Measurements from ENCODE around the gene NAALADL2.
"Not testable (repeated sequence)": the region's sequence is repeated elsewhere in the genome, so short reads cannot be mapped to it uniquely, and the experiment has no call there.

Gene NAALADL2

DNA sequence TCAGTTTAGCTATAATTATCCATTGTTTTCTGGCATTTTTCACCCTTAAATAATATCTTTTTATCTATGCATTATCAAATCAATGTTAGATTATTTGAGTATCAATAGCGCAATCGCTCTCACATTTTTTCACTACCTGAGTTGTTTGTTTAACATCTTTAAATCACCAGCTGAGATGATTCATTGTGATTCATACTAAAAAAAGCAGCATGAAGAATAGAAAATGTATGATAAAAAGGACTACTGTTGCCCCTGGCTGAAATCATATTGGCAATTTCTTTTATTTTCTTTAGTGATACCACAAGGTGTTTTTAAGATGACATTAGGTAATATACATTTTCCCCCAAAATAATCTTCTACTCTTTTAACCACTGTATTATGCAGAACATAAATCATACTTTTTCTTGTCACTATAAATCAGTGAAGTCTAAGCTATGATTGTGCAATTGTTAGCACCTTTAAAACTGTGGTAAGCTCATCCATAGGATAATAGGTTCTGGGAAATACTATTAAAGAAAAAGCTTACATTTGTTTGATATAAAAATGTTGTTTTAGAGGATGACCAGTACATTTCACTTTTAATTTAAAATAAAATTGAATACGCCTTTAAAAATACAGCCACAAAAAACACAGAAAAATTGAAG, 889.1 kb downstream of the NAALADL2 start:
- in situ Hi-C loops (cut with HindIII; ENCODE audit: low pct_unique_long_range_greater_than_20kb, low sequenced_read_pairs), result no loop called here
- DNase-seq (ENCODE audit: low read depth in 1 of 2, low spot score in 1 of 2), result no peak
- TF ChIP-seq JUND (IDR thresholded peaks at IDR 0.05; ENCODE audit: low read depth), result no peak

DNA sequence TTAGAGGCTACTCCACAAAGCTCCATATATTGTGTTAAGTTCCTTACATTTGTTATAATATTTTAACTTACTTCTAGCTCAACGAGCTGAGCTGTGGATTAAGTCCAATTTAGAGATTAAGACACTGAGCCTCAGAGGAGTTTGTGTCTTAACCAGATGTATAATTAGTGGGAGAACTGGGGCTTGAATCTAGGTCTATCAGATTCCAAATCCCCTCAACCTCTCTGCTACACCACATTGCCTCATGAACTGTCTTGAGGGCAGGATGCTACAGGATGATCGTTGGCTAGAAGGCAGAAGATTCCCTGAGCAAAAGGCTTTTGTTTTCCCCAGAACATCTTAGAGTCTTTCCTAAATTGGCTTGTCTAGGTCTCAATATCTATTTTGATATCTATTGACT, 890.8 kb downstream of the NAALADL2 start:
- TF ChIP-seq JUND (IDR thresholded peaks at IDR 0.05; ENCODE audit: low read depth), result no peak
- no peak for DNase-seq (ENCODE audit: low read depth in 1 of 2, low spot score in 1 of 2)
- in situ Hi-C loops (cut with HindIII; ENCODE audit: low pct_unique_long_range_greater_than_20kb, low sequenced_read_pairs), result no loop called here

- in situ Hi-C loops (cut with HindIII; ENCODE audit: low pct_unique_long_range_greater_than_20kb, low sequenced_read_pairs), result no loop called here
- no peak for TF ChIP-seq JUND (IDR thresholded peaks at IDR 0.05; ENCODE audit: low read depth)
- no peak for DNase-seq (ENCODE audit: low read depth in 1 of 2, low spot score in 1 of 2)
Measured at GRCh38 chr3:175751089-175751488, 892.0 kb downstream of the NAALADL2 start.

GRCh38 chr3:175763948-175764347, 904.8 kb downstream of the NAALADL2 start:
- DNase-seq (ENCODE audit: low read depth in 1 of 2, low spot score in 1 of 2), result no peak
- TF ChIP-seq JUND (IDR thresholded peaks at IDR 0.05; ENCODE audit: low read depth), result no peak
- in situ Hi-C loops (cut with HindIII; ENCODE audit: low pct_unique_long_range_greater_than_20kb, low sequenced_read_pairs), result no loop called here

DNA sequence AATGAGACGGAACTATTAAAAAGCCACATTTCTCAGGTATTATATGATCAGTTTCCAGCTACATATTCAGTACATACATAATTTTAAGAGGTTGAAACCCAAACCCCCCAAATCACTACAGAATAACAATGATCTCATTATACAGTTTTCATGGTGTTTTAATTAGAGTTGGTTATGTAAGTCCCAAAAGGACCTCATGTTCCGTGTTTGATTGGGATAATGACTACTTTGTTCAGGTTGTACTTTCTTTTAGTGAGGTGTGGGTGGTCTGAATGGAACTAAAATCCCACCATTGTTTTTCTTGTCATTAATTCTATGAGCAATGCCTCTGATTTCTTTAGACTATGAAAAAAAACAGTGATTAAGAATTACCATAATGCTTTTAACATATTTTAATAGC, 905.6 kb downstream of the NAALADL2 start:
- no peak for DNase-seq (ENCODE audit: low read depth in 1 of 2, low spot score in 1 of 2)
- in situ Hi-C loops (cut with HindIII; ENCODE audit: low pct_unique_long_range_greater_than_20kb, low sequenced_read_pairs), result no loop called here
- no peak for TF ChIP-seq JUND (IDR thresholded peaks at IDR 0.05; ENCODE audit: low read depth)

- TF ChIP-seq JUND (IDR thresholded peaks at IDR 0.05; ENCODE audit: low read depth), result no peak
- no peak for DNase-seq (ENCODE audit: low read depth in 1 of 2, low spot score in 1 of 2)
- in situ Hi-C loops (cut with HindIII; ENCODE audit: low pct_unique_long_range_greater_than_20kb, low sequenced_read_pairs), result no loop called here
Measured at GRCh38 chr3:175770426-175770825, 911.3 kb downstream of the NAALADL2 start.

DNA sequence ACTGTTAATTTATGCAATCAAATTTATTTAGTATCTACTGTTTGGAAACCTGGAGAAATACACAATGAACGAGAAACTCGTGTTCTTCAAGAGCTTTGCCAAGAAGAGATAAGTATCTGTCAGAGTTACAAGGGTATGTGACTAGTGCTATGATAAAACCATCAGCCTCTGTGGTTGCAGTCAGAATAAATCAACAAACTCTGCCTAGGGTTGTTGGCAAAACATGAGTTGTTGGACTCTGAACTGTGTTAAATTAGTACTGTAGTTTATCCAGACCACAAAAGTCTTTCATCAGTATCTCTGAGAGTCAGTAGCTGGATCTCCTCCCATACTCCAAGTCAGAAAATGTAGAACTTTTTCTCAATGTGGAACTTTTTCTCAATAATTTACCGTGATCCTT, 918.4 kb downstream of the NAALADL2 start:
- no peak for TF ChIP-seq JUND (IDR thresholded peaks at IDR 0.05; ENCODE audit: low read depth)
- peak in 1 of 2 experiments; percentile 37 for DNase-seq (ENCODE audit: low read depth in 1 of 2, low spot score in 1 of 2)
- in situ Hi-C loops (cut with HindIII; ENCODE audit: low pct_unique_long_range_greater_than_20kb, low sequenced_read_pairs), result no loop called here

DNA sequence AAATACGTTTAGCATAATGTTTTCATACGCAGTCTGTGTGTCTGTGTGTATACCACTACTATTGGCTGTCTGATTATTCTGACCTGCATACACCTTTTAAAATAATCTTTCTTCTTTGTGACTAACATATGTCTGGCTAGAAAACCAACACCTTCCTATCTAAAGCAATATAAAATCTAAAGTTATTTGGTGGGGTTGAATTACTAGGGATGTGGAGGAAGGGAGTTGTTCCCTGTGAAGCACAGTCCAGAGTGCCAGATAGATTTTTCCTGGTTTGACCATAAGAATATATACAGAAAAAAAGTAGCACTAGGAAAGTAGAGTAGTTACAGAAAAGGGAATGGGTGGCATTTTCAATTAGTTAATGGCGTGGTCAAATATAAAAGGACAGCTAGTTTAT, 918.8 kb downstream of the NAALADL2 start:
- TF ChIP-seq JUND (IDR thresholded peaks at IDR 0.05; ENCODE audit: low read depth), result no peak
- DNase-seq (ENCODE audit: low read depth in 1 of 2, low spot score in 1 of 2), result no peak
- in situ Hi-C loops (cut with HindIII; ENCODE audit: low pct_unique_long_range_greater_than_20kb, low sequenced_read_pairs), result no loop called here

- no peak for TF ChIP-seq JUND (IDR thresholded peaks at IDR 0.05; ENCODE audit: low read depth)
- in situ Hi-C loops (cut with HindIII; ENCODE audit: low pct_unique_long_range_greater_than_20kb, low sequenced_read_pairs), result no loop called here
- no peak for DNase-seq (ENCODE audit: low read depth in 1 of 2, low spot score in 1 of 2)
Measured at GRCh38 chr3:175778994-175779393, 919.9 kb downstream of the NAALADL2 start.

DNA sequence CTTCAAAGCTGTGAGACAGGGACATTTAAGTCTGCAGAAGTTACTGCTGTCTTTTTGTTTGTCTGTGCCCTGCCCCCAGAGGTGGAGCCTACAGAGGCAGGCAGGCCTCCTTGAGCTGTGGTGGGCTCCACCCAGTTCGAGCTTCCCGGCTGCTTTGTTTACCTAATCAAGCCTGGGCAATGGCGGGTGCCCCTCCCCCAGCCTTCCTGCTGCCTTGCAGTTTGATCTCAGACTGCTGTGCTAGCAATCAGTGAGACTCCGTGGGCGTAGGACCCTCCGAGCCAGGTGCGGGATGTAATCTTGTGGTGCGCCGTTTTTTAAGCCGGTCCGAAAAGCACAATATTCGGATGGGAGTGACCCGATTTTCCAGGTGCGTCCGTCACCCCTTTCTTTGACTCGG, 928.0 kb downstream of the NAALADL2 start:
- DNase-seq (ENCODE audit: low read depth in 1 of 2, low spot score in 1 of 2); in situ Hi-C loops (cut with HindIII; ENCODE audit: low pct_unique_long_range_greater_than_20kb, low sequenced_read_pairs): not testable (repeated sequence)

DNA sequence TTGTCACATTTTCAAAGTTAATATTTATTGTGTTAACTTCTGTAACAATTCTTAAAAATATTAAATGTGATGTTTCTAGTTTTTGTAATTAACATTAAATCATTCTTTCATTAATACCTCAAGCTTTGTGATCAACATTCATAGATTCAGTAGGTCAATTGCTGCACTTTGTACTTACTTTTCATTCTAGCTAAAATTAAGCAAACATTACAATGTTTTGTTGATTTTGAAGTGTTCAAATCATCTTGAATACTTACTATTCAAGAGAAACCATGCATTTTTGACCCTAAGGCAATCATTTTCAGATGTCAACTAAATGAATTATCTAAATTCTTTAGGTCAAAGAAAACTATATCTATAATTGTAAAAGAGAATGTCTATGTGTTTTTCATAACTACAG, 933.1 kb downstream of the NAALADL2 start:
- DNase-seq (ENCODE audit: low read depth in 1 of 2, low spot score in 1 of 2), result no peak
- in situ Hi-C loops (cut with HindIII; ENCODE audit: low pct_unique_long_range_greater_than_20kb, low sequenced_read_pairs), result no loop called here
- no peak for TF ChIP-seq JUND (IDR thresholded peaks at IDR 0.05; ENCODE audit: low read depth)

GRCh38 chr3:175798326-175798725, 939.2 kb downstream of the NAALADL2 start:
- in situ Hi-C loops (cut with HindIII; ENCODE audit: low pct_unique_long_range_greater_than_20kb, low sequenced_read_pairs), result no loop called here
- DNase-seq (ENCODE audit: low read depth in 1 of 2, low spot score in 1 of 2), result no peak
- TF ChIP-seq JUND (IDR thresholded peaks at IDR 0.05; ENCODE audit: low read depth), result no peak

GRCh38 chr3:175805825-175806224, 946.7 kb downstream of the NAALADL2 start:
- no peak for TF ChIP-seq JUND (IDR thresholded peaks at IDR 0.05; ENCODE audit: low read depth)
- in situ Hi-C loops (cut with HindIII; ENCODE audit: low pct_unique_long_range_greater_than_20kb, low sequenced_read_pairs), result no loop called here
- no peak for DNase-seq (ENCODE audit: low read depth in 1 of 2, low spot score in 1 of 2)

GRCh38 chr3:175807175-175807574, 948.0 kb downstream of the NAALADL2 start:
- TF ChIP-seq JUND (IDR thresholded peaks at IDR 0.05; ENCODE audit: low read depth), result no peak
- in situ Hi-C loops (cut with HindIII; ENCODE audit: low pct_unique_long_range_greater_than_20kb, low sequenced_read_pairs), result no loop called here
- no peak for DNase-seq (ENCODE audit: low read depth in 1 of 2, low spot score in 1 of 2)
